Measurements from ENCODE around the gene UBE4A. TPM values are rescaled to one million over a fixed set of nuclear protein-coding genes. Genes with fewer than 3 reads are reported as not detected.

UBE4A gene
- total and polyA plus RNA-seq, 9 of the 15 experiments (the other 6 are each of a cell fraction or from before 2014, with no cell fraction given) = 13.5 to 45.2 (median 26.8) TPM

GRCh38 chr11:118438314-118438931 lies 79.0 kb downstream of the UBE4A start (continued):
- TF ChIP-seq, protein P1, sequence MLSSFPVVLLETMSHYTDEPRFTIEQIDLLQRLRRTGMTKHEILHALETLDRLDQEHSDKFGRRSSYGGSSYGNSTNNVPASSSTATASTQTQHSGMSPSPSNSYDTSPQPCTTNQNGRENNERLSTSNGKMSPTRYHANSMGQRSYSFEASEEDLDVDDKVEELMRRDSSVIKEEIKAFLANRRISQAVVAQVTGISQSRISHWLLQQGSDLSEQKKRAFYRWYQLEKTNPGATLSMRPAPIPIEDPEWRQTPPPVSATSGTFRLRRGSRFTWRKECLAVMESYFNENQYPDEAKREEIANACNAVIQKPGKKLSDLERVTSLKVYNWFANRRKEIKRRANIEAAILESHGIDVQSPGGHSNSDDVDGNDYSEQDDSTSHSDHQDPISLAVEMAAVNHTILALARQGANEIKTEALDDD (IDR thresholded peaks at IDR 0.05) = peak; percentile 47; the same call in 1 of the 2 replicates
- TF ChIP-seq VEZF1 (CRISPR knock-in tag; IDR thresholded peaks at IDR 0.05) = peak; percentile 49
- no peak for TF ChIP-seq SRSF9 (IDR thresholded peaks at IDR 0.05; ENCODE audit: borderline replicate concordance, low read depth, low read length)
- 0 out of 2 replicates have a peak, but pooled peaks have one; percentile 8 for TF ChIP-seq SPI1 (IDR thresholded peaks at IDR 0.05; ENCODE audit: borderline replicate concordance, low read depth, low read length)
- peak in 1 of 2 experiments; percentile 64; a peak in 1 of 4 replicates for TF ChIP-seq HDAC1 (IDR thresholded peaks at IDR 0.05)

GRCh38 chr11:118439646-118440045 lies 80.2 kb downstream of the UBE4A start:
- in situ Hi-C loops (cut with MboI) = no loop called here
- BruUV-seq (replicated peaks) = no TSS peak

More at GRCh38 chr11:118439646-118440045, 80.2 kb downstream of the UBE4A start:
- TF ChIP-seq MYC (IDR thresholded peaks at IDR 0.05; ENCODE audit: low read depth, low read length) (no peak), MYC (CRISPR knock-in tag; IDR thresholded peaks at IDR 0.05; ENCODE audit: borderline replicate concordance, low read depth) (no peak), ZZZ3 (IDR thresholded peaks at IDR 0.05) (no peak), NBN (IDR thresholded peaks at IDR 0.05; ENCODE audit: low read depth) (no peak), ZC3H8 (IDR thresholded peaks at IDR 0.05) (no peak), SREBF2 (CRISPR knock-in tag; IDR thresholded peaks at IDR 0.05) (no peak), TCF7 (IDR thresholded peaks at IDR 0.05; ENCODE audit: borderline replicate concordance) (no peak), ZNF224 (CRISPR knock-in tag; IDR thresholded peaks at IDR 0.05) (no peak)
- TF ChIP-seq, protein P2, sequence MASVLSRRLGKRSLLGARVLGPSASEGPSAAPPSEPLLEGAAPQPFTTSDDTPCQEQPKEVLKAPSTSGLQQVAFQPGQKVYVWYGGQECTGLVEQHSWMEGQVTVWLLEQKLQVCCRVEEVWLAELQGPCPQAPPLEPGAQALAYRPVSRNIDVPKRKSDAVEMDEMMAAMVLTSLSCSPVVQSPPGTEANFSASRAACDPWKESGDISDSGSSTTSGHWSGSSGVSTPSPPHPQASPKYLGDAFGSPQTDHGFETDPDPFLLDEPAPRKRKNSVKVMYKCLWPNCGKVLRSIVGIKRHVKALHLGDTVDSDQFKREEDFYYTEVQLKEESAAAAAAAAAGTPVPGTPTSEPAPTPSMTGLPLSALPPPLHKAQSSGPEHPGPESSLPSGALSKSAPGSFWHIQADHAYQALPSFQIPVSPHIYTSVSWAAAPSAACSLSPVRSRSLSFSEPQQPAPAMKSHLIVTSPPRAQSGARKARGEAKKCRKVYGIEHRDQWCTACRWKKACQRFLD (CRISPR knock-in tag; IDR thresholded peaks at IDR 0.05) = no peak
- ATAC-seq (no peak), FAIRE-seq (no peak), DNase-seq (ENCODE audit: extremely low read depth in 1 of 4, low spot score in 3 of 4) (no peak)
- Histone ChIP-seq H3K4me3 (no peak overlapping the region), H3K36me3 (ENCODE audit: control insufficient read depth, insufficient read depth, low read length) (peaks cover 58% of the 10 kb centered on the region), H3K27ac (ENCODE audit: extremely low read depth, low read depth, low read length) (no peak overlapping the region; the same call in 1 of the 3 replicates), H2AFZ (ENCODE audit: low read depth, low read length) (no peak overlapping the region), H3K79me2 (ENCODE audit: control insufficient read depth, insufficient read depth, low read length) (peaks cover 85% of the 10 kb centered on the region), H3K27me3 (ENCODE audit: control insufficient read depth in 2 of 2, insufficient read depth in 2 of 2, low read length in 2 of 2) (no peaks in the 10 kb centered on the region), H3K4me1 (replicated peaks in 1 of 2; ENCODE audit: control insufficient read depth in 2 of 2, insufficient read depth in 2 of 2, low read length in 2 of 2) (peaks cover 29 to 33% of the 10 kb centered on the region in 2 experiments), H3K9ac (ENCODE audit: insufficient read depth in 1 of 2, low read depth in 2 of 2, low read length in 2 of 2) (peak overlapping the region in 1 of 2 experiments; percentile 50; a peak in 1 of 4 replicates), H4K20me1 (replicated peaks; ENCODE audit: control insufficient read depth, insufficient read depth, low read length) (peaks cover 56% of the 10 kb centered on the region), H3K9me1 (ENCODE audit: control insufficient read depth, insufficient read depth, low read length) (peaks cover 2% of the 10 kb centered on the region), H3K4me2 (ENCODE audit: insufficient read depth, low read length) (peak overlapping the region; percentile 43; the same call in 1 of the 2 replicates), H3K9me3 (replicated peaks; ENCODE audit: control insufficient read depth, insufficient read depth, low read depth, low read length) (no peaks in the 10 kb centered on the region)
- POLR2A ChIA-PET = interaction anchor here (0.5 to 2.0 kb wide), 3 partner anchors 9 to 29 kb away, joined by 3 to 13 read pairs (median 3); no protein-coding TSS in a partner anchor
- intact Hi-C loops (cut with micrococcal nuclease) = no loop called here
- CTCF ChIA-PET (ENCODE audit: low intra/inter-chr PET ratio) = no interaction called here

Data from K562 (cell line).